Stimulated activated CD4-positive, alpha-beta T cell treated with anti-CD3 and anti-CD28 coated beads, Interleukin-15, amount 100 ng/mL, for 24 hours (primary cell): Measurements from ENCODE around the gene PTPRZ1.

ENCODE experiments used
- DNase-seq: peaks from one replicate; pipeline ENCODE4 v3.0.0-alpha.2; 2020

PTPRZ1 gene

DNA sequence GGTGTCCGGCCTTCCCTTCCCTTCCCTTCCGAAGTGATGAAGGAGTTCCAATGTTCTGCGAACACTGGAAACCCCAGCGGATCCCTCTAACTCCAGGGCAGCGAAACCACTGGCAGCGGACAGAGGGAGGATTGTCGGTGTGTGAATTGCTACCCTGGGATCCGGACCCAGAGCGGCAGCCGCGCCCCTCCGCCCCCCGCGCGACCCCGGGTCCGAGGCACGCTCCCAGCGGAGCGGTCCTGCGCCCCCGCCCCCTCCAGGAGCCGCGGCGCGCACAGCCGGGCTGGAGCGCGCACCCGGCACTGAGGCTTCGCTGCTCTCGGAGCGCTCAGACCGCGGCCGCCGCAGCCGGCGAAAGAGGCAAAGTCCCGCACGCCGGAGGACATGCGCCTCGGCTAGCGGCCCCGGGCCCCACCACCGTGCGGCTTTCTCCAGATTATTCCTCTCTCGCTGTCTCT is at the start of gene PTPRZ1:
TSS of gene PTPRZ1 (plus strand) at position 331 of the 458 bp plus-strand sequence. CDS start 339 bp downstream, outside the sequence.
- DNase-seq: peak; percentile 2

DNA sequence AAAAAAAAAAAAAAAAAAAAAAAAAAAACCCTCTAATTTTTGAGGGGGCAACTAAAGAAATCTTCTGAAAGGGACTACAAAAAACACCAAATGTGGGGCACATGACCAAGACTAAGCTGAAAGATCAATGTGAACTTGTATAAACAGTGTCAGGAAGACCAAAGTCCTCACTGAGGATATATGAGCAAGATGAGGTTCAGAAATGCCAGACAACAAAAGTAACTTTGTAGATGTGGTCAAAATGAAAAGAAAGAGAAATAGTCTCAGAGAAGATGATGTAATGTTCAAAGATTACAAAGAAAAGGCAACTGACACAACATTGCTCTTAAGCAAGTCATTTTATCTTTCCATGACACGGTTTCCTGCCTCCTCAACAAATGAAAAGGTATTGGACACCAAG is 48.7 kb upstream of the PTPRZ1 start:
- no peak for DNase-seq

DNA sequence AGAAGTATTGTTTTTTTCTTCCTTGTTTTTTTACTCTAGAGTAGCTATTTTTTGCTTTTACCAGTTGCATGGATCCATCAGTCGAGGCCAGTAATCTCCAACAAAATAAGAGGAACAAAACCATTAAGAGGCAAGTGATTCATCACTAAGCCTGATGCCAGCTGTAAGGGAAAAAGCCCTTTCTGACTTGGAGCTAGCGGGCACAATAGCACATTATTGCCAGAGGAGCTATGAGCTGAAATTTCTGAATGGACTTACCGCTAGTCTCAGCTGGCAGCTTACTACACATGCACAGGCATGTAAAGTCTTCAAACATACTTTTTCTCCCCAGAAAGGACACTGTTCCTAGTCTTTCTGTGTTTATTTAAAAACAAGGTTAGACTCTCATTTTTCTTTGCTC is 41.6 kb upstream of the PTPRZ1 start:
- DNase-seq: no peak

DNA sequence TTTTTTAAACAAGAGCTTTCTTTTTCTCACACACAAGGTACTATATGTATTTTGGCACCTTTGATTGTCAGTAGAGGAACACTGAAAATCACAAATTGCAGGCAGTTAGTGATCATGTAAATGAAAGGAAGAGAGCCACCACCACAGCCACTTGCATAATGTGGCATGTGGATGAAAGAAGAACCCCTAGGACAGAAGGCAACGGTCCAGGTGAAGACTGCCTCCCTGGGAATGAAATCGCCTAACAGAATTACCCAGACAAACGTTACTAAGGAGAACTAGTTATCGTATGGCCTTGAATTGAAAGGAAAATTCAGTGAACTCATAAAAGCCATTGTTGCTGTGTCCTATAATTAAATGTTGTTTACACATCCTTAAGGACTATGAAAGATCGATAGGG is 41.2 kb upstream of the PTPRZ1 start:
- no peak for DNase-seq

DNA sequence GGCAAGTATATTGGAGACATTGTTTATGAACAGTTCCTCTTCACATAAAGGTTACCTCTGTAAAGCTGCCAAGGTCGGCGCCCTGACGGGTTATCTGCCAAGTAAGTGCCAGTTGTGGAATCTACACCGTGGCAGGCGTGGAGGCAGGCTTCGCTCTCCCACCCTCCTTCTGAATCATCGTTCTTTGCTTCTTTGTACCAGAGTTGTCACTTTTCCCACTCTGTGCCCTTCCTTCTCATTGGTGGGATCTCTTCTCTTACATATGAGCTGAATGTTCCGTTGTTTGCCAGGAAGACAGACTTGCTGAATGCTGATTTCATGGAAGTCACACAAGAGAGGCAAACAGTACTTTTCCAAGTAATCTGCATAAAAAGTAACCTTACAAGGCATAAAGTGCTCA is 40.6 kb upstream of the PTPRZ1 start:
- no peak for DNase-seq

DNA sequence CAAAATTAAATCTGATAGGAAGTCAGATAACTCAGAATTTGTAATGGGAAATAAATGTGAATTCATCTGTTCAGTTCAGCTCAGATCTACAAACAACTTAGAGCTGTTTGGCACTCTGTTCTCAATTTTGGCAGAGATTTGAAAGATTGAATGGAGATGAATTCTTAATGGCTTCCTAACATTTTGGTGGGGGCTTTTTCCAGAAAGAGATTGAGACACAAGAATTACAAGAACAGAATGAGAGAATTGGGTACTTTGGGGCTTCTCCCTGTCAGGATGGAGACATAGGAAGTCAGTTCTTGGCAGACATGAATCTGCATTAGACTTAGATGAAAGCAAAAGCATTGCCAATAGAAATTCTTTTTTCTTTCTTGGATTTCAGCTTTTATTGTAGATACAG is 39.0 kb upstream of the PTPRZ1 start:
- no peak for DNase-seq

DNA sequence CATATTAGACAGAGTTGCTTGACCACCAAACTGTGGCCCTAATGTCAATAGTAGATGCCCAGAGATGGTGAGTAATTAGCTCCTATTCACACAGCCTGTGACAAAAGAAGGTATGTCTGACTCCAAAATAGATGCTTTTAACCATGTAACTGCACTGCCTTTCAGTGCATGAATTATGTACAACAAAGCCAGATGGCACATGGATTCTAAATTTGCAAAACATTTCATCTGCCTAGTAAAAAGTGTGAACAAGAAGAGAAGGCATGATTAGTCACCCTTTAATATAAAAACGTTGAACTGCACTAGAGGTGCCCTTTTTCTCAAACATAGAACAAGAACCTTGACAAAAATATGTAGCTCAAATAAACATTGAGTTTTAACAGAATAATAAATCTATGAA is 35.5 kb upstream of the PTPRZ1 start:
- no peak for DNase-seq

DNA sequence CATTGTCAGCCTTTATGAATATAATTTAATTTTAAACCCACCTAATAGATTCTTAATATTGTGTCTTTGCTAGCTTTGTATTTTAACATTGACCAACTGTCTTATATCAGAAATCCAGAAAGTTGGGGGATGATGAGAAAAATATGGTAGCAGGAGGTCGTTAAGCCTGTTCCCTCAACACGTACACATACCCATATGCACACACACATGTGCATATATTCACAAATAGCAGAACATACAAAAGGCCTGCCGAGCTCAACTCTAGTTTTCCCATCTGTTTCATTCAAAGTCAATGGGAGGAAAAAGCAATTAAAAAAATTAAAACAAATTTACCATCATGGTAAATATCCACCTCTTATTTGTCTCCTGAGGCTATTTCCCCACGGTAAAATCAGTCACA is 25.9 kb upstream of the PTPRZ1 start:
- no peak for DNase-seq

DNA sequence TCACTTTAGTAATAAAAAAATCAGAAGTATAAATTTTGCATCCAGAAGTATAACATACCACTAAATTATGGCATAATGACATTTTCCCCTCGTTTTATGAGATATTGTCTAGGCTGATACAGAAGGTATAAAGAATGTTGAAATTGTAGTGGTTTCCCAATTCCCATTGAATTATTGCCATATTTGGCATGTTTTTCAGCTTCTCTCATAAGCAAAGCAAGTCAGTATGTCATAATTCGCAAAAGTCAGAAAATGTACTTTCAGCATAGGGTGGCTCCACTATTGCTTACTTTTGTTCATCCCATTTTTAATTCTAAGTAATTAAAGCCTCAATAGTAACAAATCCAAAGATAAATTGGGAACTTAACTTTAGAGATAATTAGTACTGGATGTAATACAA is 19.7 kb upstream of the PTPRZ1 start:
- DNase-seq: no peak

DNA sequence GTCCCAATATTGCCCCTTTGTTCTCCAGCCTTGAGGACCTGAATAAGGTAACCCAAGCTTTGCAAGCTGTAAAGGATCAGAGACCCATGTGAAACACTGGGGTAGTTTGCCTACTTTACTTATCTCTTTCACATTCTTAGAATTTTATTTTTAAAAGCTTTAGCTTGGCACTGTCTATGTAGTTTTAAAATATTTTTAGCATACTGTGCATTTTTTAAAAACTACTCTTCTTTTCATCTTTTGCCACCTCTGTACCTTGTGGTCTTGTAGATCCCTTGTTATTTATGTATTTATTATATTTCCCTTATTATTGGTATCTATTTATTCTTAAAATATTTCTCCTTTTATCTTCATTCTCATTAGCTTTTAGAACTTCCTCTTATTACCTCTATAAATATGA is 12.0 kb upstream of the PTPRZ1 start:
- DNase-seq: no peak

DNA sequence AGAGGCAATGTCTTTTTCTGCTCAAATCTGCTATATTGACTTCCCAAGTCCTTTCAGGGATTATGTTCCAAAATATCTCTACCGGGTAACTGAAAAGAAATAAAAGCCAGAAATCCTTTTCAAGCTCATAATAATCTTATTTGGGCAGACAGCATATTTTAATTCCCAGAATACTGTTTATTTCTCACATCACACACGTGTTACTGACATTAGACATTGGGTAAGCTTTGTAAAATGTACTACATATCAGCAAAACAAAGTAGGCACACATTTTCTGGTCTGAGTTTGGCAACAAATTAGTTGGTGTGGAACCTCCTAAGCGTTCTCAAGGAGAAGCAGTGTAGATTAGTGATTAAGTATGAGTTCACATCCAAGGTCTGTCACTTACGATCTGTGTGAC is 10.4 kb upstream of the PTPRZ1 start:
- no peak for DNase-seq

DNA sequence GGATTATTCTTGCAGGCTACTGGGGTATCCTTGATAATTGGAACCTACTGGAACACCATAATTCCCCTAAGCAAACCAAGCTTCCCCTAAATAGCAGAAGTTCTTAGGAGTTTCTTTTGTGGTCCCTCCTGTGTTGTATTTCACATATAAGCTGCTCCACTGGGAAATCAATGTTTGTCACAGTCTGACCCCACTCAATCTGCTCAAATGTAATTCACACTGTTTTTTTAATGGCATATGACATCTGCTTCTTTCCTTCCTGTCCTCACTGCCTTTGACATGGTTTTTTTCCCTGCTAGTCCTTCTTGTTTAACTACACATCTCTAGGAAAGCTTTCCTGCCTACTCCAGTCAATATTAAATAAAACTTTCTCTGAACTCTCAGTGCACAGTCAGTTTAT is 1.8 kb upstream of the PTPRZ1 start:
- DNase-seq: no peak

DNA sequence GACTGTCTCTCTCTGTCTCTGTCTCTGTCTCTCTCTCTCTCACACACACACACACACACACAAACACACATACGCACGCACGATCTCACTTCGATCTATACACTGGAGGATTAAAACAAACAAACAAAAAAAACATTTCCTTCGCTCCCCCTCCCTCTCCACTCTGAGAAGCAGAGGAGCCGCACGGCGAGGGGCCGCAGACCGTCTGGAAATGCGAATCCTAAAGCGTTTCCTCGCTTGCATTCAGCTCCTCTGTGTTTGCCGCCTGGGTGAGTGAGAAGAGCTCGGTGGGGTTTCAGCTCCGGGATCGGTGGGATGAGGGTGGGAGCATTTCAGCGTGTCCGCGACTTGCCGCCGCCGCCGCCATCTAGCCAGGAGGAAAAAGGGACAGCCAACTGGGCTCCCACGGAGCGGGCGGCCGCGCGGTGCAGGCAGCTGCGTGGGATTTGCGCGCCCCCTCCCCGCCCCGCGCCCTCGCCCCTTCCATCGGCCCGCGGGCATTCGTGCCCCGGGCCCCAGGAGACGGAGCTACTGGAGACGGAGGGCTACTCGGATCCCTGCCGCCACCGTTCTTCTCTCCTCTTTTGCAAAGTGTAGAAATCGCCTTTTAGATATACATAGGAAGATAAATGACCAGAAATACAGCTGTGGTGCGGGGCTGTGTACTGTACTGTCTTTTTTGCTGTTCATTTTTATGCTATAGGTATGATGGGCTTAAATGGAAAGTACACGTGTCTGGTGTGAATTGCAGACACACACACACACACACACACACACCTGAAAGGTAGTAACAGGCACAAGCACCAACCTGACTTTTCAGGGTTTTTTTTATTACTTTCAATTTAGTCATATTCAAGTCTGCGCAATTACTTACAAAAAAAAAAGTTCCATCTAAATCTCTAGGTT is 581 bp downstream of the PTPRZ1 start:
- no peak for DNase-seq

DNA sequence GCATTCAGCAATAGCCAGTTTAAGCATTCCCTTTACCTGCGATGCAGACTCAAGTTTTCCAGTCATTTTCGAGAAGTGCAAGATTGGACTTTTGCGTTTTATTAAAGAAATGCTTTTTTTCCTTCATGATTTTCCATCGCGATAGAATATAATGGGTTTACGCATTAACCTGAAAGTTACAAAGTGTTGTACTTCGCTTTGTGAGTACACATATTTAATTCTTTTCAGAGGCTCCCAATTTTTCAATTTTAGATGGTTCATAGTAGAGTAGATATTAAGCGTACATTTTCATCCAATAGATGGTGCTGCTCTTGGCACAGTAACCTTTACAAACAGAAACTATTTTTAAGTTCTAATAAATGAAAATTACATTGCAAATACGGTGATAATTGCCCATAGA is 1.3 kb downstream of the PTPRZ1 start:
- no peak for DNase-seq

DNA sequence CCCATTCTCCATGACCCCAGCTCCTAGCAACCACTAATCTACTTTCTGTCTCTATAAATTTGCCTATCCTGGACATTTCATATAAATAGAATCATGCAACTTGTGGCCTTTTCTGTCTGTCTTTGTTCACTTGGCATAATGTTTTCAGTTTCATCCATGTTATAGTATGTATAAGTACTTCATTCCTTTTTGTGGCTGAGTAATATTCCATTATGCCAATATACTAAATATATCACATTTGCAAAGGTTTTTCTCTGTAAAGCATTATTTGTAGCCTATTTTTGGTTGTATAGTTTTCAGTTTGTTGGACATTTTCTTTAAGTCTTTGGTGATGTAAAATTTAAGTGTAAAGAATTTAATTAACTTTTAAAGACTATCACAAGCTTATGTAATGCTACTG is 2.2 kb downstream of the PTPRZ1 start:
- no peak for DNase-seq

DNA sequence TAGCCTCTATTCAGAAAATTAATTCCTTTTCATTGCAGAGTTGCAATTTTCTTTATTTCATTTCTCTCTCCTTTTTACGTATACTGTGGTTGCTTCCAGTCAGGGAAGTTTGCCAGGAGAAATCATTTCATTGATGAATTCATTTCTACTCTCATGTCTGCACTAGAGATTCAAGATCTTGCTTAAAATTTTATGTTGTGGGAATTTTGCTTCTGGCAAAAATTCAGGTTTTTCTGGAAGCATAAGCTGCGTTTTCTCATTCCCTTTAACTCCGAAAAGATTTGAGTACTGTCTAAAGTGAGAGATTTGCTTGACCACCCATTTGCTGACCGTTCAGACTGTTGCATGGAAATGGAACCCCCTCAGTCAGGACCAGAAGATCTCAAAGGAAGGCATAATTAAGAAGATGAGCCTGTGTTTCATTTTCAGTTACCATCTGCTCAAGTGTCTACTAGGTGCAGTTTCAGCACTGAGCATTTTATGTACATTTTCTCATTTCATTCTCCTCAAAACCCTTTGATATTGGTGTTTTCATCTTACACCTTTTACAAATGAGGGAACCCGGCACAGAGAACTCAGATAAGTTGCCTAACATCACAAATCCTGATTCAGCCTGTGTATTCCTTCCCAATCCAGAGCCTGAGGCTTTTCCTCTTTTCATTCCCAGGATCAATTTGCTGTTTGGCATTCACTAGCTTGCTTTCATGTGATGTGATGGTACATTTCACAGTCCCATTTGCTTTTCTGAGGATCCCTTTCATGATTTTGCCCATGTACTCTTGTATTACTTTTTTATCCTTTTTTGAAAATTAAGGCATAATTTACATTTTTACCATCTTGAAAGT is 3.9 kb downstream of the PTPRZ1 start:
- no peak for DNase-seq

DNA sequence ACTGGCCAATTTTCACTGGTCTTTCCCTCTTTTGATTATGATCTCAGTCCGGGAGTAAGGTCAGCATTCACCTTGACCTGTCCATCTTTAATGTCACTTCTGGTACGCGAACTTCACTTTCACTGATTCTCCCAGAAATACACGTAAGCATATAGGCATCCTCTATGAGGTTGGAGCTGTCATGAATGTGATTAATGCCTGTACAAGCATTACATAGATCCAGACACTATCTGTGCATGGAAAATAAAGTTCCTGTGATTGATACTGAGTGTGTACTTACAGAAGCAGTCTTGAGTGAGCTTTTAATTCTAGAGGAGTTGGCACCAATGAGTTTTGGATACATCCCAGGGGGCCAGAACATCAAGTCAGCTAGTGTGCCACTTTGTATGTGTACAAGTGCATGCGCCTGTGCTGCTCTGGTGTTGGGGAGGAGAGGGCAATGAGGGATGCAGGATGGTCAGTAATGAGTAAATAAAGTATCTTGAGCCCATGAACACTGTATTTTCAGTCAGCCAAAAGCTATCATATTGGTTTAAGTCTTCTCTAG is 6.0 kb downstream of the PTPRZ1 start:
- DNase-seq: no peak

DNA sequence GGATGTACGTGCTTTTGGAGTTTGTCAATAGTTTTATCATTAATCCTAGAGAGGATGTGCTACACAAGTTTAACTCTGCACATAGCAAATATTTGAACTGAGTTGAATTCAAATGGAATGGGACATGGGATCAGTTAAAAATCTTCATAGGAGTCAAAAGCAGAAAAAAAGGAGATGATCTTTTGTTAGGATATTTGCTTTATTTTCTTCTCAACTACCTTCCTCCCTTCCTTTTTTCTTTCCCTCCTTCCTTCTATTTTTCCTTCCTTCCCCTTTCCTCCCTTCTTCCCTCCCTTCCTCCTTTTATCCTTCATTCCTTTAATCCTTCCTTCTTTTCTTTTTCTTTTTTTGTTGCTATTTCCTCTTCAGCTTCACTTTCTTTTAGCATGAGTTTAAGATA is 6.6 kb downstream of the PTPRZ1 start:
- no peak for DNase-seq

DNA sequence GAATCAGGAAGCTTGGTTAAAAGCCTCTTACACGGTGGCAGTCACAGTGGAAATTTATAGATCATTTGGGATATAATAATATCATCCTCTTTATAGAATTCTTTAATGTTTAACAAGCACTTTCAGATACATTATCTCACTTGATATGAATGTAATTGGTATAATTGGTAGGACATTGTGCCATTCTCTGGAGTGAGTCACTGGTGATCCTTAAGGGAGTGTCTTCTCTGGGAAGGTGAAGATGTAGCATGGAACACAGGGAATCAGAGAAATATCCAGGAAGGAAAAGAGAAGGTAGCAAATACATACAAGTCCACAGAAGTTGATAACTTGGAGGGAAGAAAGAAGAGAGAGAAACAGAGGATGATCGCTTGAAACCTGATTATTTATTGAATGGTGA is 9.8 kb downstream of the PTPRZ1 start:
- no peak for DNase-seq

DNA sequence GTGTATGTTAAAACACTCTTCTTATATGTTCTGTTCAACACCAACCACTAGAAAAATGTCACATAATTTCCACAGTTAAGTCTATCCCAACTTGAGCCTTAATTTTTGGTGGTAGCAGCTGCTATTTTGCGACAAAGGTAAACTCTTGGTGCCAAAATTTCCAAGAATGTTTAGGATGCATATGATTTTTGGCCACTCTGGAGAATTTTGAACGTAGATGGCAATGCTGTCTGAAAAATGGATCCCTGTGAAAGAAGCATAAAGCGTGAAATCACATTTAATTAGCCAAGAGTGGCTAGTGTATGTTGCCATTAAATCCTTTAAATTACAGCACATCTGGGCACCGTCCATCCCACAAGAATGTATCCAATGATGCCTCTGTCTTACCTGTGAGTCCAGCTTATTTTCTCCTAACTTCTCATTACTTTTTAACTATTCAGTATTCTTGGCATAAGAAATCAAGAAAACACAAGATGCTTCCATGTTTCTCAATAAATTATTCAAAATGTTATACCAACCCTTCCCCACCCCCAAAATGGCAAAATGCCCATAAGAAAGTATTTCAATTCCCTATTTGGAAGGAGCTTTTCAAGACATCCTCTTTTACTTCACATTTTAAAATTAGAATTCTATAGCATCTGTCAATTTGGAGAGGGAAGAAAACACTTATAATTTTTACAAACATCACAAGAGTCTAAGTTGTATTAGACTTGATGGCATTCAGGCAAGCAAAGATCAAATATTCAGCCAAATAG is 12.4 kb downstream of the PTPRZ1 start:
- no peak for DNase-seq

DNA sequence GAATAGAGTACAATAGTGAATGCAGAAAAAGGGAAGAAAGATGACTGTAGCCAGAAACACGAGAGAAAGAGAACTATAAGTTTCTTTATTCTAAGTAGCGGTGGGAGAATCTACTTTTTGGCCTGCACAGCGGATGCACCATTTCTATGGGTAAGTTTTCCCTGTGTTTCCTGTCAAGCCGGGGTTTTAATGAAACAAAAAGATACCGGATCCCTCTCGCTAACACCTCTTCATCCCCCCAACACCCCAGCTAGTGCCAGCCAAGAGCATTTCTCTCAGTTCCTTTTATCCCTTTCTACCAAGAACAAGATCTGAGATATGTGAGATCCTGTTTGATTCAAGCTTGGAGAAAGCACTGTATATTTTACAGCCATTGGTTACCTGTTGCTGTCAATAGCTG is 14.7 kb downstream of the PTPRZ1 start:
- DNase-seq: no peak

DNA sequence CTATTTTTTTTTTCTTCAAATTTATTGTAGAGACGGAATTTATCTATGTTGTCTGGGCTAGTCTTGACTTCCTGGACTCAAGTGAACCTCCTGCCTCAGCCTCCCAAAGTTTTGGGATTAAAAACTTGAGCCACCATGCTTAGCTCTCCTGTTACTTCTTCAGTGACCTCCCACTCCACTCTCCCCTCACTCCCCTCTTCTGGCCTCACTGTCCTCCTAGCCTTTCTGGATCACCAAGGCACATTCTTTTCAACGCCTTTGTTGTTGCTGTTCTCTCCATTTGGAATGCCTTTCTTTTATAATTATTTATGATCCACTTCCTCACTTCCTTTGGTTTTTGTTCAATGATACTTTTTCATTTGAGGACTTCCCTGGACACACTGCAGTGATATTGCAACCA is 17.9 kb downstream of the PTPRZ1 start:
- no peak for DNase-seq

DNA sequence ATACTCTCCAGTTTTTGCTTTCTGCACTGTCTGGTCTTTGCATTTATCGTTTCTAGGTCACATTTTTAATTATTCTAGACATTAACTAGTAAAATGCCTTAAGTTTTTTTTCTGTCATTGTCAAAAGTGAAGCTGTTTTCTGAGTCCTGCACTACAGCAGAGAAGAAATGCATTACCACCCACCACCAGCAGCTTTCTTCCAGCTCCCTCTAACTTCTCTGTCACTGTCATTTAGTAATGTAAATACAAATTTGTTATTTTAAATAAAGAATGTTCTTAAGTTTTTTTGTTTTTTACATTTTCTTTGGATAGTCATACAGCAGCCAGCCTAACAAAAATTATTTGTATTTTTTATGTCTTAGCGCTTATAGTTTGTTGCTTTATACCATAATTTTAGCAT is 18.8 kb downstream of the PTPRZ1 start:
- no peak for DNase-seq
